Ovary (tissue), 3 donors: ENCODE measurements around the gene ARHGEF17.

Experiments used
- POLR2A ChIP-seq: fragments of 450-650 bp; IDR thresholded peaks from one replicate; pipeline ENCODE4 v1.6.1; 2017; ENCODE audit warnings: antibody characterized with exemption, mild to moderate bottlenecking, moderate library complexity
- TF ChIP-seq, protein P1 (sequence below), 3 donors: fragments of 450-650 bp in 2 of 3; fragments of 200-600 bp in 1 of 3; IDR thresholded peaks; one replicate each; pipeline versions ENCODE4 v1.5.1 to v1.8.0; 2016 to 2022; ENCODE audit warnings: antibody characterized with exemption in 3 of 3, mild to moderate bottlenecking in 1 of 3
- donor health status: DM: no; HTN: no; CAD: no.

DNA sequence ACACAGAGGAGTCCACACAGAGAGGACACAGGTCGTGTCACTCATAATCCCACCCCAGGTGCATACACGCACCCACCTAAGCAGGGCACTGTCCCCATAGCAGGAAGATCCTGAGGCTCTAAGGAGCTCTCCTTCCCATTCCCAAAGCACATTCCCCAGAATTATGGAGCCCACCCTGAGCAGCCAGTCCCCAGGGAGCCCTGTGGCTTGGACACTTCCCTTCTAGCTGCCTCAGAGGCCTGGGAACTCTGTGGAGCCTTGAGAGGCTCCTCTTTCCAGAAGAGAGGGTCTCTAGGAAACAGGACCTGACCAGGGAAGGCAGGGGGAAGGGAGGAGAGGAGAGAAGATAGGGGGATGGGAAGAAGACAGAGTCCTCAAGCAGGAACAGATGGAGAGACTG lies 29.8 kb downstream of the ARHGEF17 start:
- TF ChIP-seq, protein P1, sequence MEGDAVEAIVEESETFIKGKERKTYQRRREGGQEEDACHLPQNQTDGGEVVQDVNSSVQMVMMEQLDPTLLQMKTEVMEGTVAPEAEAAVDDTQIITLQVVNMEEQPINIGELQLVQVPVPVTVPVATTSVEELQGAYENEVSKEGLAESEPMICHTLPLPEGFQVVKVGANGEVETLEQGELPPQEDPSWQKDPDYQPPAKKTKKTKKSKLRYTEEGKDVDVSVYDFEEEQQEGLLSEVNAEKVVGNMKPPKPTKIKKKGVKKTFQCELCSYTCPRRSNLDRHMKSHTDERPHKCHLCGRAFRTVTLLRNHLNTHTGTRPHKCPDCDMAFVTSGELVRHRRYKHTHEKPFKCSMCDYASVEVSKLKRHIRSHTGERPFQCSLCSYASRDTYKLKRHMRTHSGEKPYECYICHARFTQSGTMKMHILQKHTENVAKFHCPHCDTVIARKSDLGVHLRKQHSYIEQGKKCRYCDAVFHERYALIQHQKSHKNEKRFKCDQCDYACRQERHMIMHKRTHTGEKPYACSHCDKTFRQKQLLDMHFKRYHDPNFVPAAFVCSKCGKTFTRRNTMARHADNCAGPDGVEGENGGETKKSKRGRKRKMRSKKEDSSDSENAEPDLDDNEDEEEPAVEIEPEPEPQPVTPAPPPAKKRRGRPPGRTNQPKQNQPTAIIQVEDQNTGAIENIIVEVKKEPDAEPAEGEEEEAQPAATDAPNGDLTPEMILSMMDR (IDR thresholded peaks at IDR 0.05) = no peak
- TF ChIP-seq POLR2A = no peak
